K562 (cell line): ENCODE measurements around the gene GLRA1. TPM values are rescaled to one million over a fixed set of nuclear protein-coding genes. Genes with fewer than 3 reads are reported as not detected.
"Not testable (repeated sequence)": the region's sequence is repeated elsewhere in the genome, so short reads cannot be mapped to it uniquely, and the experiment has no call there.

Experiments used
- ATAC-seq: fragments of 200-7000 bp; cut with Tn5 transposase; 3 replicates; pipeline ENCODE4 v1.9.1; 2020; ENCODE audit warnings: moderate library complexity
- BruUV-seq: library from RNA; stranded (reverse); fragments of 400-500 nt; replicated peaks from 2 replicates; lab custom pipeline; 2021; lab: Mats Ljungman, UMichigan
- CTCF ChIA-PET: fragments of 300-600 bp; formaldehyde crosslinking; extraction: SDS; loops from one replicate; lab custom pipeline; 2021; ENCODE audit warnings: low intra/inter-chr PET ratio; lab: Yijun Ruan, JAX
- POLR2A ChIA-PET: fragments of 300-600, 350-650 bp; sonication (Branson Sonifier 250); formaldehyde crosslinking; extraction: SDS; loops from one replicate; lab custom pipeline; 2021; ENCODE audit warnings: antibody characterized with exemption, inconsistent platforms; lab: Yijun Ruan, JAX
- DNase-seq, 4 experiments: peaks; one replicate each; pipeline versions ENCODE4 v3.0.0 to v3.0.0-alpha.2; 2011 to 2018; ENCODE audit warnings: low spot score in 3 of 4, mixed read lengths in 3 of 4; ENCODE audit errors: extremely low read depth in 1 of 4
- FAIRE-seq: peaks from 2 replicates; lab custom pipeline; 2011; peaks lifted over from hg19 to GRCh38; lab: Jason Lieb, UNC
- H2AFZ ChIP-seq: 2 replicates; pipeline ENCODE4 v1.6.0; 2011; ENCODE audit warnings: low read depth, low read length, control low read depth, inconsistent platforms
- H3K27ac ChIP-seq: fragments of 200-600 bp; 3 replicates; pipeline ENCODE4 v1.8.0; 2011; ENCODE audit warnings: low read depth, mild to moderate bottlenecking, control low read depth, inconsistent platforms, low read length, moderate library complexity, mixed read lengths; ENCODE audit errors: extremely low read depth
- H3K27me3 ChIP-seq, 2 experiments: fragments of 300-600 bp in 1 of 2; 2 replicates in 1 of 2; 3 replicates in 1 of 2; pipeline versions ENCODE4 v1.6.0 to v1.8.0; 2011; ENCODE audit warnings: inconsistent platforms in 2 of 2, low read length in 2 of 2, mild to moderate bottlenecking in 1 of 2, mixed read lengths in 1 of 2, moderate library complexity in 1 of 2; ENCODE audit not compliant: control insufficient read depth in 2 of 2, insufficient read depth in 2 of 2
- H3K36me3 ChIP-seq: fragments of 300-600 bp; 3 replicates; pipeline ENCODE4 v1.8.0; 2011; ENCODE audit warnings: mild to moderate bottlenecking, low read length, inconsistent platforms; ENCODE audit not compliant: control insufficient read depth, insufficient read depth
- H3K4me1 ChIP-seq, 2 experiments: fragments of 200-600 bp in 1 of 2; replicated peaks in 1 of 2; 2 replicates in 1 of 2; 3 replicates in 1 of 2; pipeline versions ENCODE4 v1.5.1 to v1.8.0; 2011; ENCODE audit warnings: inconsistent platforms in 2 of 2, low read length in 2 of 2, mild to moderate bottlenecking in 1 of 2, mixed read lengths in 1 of 2, moderate library complexity in 1 of 2; ENCODE audit not compliant: control insufficient read depth in 2 of 2, insufficient read depth in 2 of 2
- H3K4me2 ChIP-seq: 2 replicates; pipeline ENCODE4 v1.6.1; 2011; ENCODE audit warnings: low read length, control low read depth, inconsistent platforms, mixed read lengths; ENCODE audit not compliant: insufficient read depth
- H3K4me3 ChIP-seq: fragments of 200-600 bp; sonication (generic), shearing (Covaris generic); 2 replicates; pipeline ENCODE4 v1.5.1; 2016; ENCODE audit warnings: control low read depth, inconsistent platforms
- H3K79me2 ChIP-seq: fragments of 200-600 bp; 3 replicates; pipeline ENCODE4 v1.8.0; 2011; ENCODE audit warnings: low read length, inconsistent platforms; ENCODE audit not compliant: control insufficient read depth, insufficient read depth
- H3K9ac ChIP-seq, 2 experiments: 2 replicates each; pipeline versions ENCODE4 v1.6.0 to v1.6.1; 2011; ENCODE audit warnings: low read depth in 2 of 2, low read length in 2 of 2, control low read depth in 1 of 2, inconsistent platforms in 1 of 2, mild to moderate bottlenecking in 1 of 2, mixed read lengths in 1 of 2; ENCODE audit not compliant: insufficient read depth in 1 of 2
- H3K9me1 ChIP-seq: one replicate; pipeline ENCODE4 v1.6.0; 2011; ENCODE audit warnings: inconsistent platforms, mild to moderate bottlenecking, low read length, moderate library complexity; ENCODE audit not compliant: control insufficient read depth, insufficient read depth
- H3K9me3 ChIP-seq: replicated peaks from 2 replicates; pipeline ENCODE4 v1.5.1; 2011; ENCODE audit warnings: low read depth, low read length, inconsistent platforms; ENCODE audit not compliant: control insufficient read depth, insufficient read depth
- H4K20me1 ChIP-seq: replicated peaks from 2 replicates; pipeline ENCODE4 v1.6.1; 2011; ENCODE audit warnings: low read length, inconsistent platforms, mixed read lengths; ENCODE audit not compliant: control insufficient read depth, insufficient read depth
- NFIC ChIP-seq: fragments of 450-650 bp; IDR thresholded peaks from 2 replicates; pipeline ENCODE4 v1.6.1; 2017; ENCODE audit warnings: mild to moderate bottlenecking, inconsistent platforms
- NFIX ChIP-seq: fragments of 250-450 bp; sonication (Bioruptor Pico); IDR thresholded peaks from 2 replicates; pipeline ENCODE4 v1.4.0; 2020; ENCODE audit warnings: low read depth, mild to moderate bottlenecking, moderate library complexity
- ZNF41 ChIP-seq: fragments of 250-450 bp; sonication (Bioruptor Pico); conservative IDR thresholded peaks from 2 replicates; pipeline ENCODE4 v1.4.0; 2020; ENCODE audit warnings: mild to moderate bottlenecking
- WGBS: fragments of 100-300 bp; shearing (Covaris generic); methylation state at CpG from one replicate; pipeline ENCODE4 v1.1.6; 2016; ENCODE audit warnings: low coverage, mixed read lengths; ENCODE audit not compliant: insufficient coverage; ENCODE audit errors: missing lambda C conversion rate; 5-methylcytosine and 5-hydroxymethylcytosine counted together
- in situ Hi-C: fragments of 300-500 bp; cut with MboI; formaldehyde crosslinking; loops from 4 replicates; pipeline ENCODE4 v1.15.0; 2018; ENCODE audit warnings: inconsistent platforms, mixed read lengths
- intact Hi-C: fragments of 100-400 bp; cut with micrococcal nuclease; formaldehyde crosslinking; loops from 2 replicates; pipeline ENCODE4 v1.14.2; 2022
- polyA plus RNA-seq, 8 experiments: library from polyadenylated mRNA; depleted of rRNA in 4 of 8; stranded (reverse) in 5 of 8; unstranded in 3 of 8; fragments of >200 nt; fragmentation: Nextera tagmentation in 2 of 8; fragmentation: Illumina TruSeq in 1 of 8; extraction: Ambion mirVana in 2 of 8; extraction: Trizol in 1 of 8; gene quantifications; 2 replicates each; pipeline versions ENCODE4 v1.2.1 to v1.2.3, GENCODE V29; 2011 to 2014; ENCODE audit warnings: inconsistent platforms in 1 of 8, missing spikeins in 1 of 8
- total RNA-seq, 7 experiments: library from RNA; depleted of rRNA in 6 of 7; stranded (reverse); fragments of >200 nt in 6 of 7; fragmentation: Illumina TruSeq in 2 of 7; extraction: Trizol in 2 of 7; gene quantifications; 2 replicates each; pipeline versions ENCODE4 v1.2.1 to v1.2.3, GENCODE V29; 2011 to 2021; ENCODE audit warnings: low replicate concordance in 1 of 7

The GLRA1 gene
- total and polyA plus RNA-seq, 9 of the 15 experiments (the other 6 are each of a cell fraction or from before 2014, with no cell fraction given): not detected

GRCh38 chr5:151893485-151893884, 31.2 kb downstream of the GLRA1 start:
- H3K9me1 ChIP-seq, H3K9me3 ChIP-seq, H3K4me3 ChIP-seq, FAIRE-seq, ATAC-seq, POLR2A ChIA-PET, in situ Hi-C loops, H4K20me1 ChIP-seq, CTCF ChIA-PET, DNase-seq, H3K27me3 ChIP-seq, BruUV-seq, H2AFZ ChIP-seq, H3K79me2 ChIP-seq, intact Hi-C loops, H3K9ac ChIP-seq, H3K4me1 ChIP-seq, H3K27ac ChIP-seq, H3K4me2 ChIP-seq, H3K36me3 ChIP-seq: not testable (repeated sequence)
- 5% methylated on average over 2 of the region's 2 CpGs for WGBS

DNA sequence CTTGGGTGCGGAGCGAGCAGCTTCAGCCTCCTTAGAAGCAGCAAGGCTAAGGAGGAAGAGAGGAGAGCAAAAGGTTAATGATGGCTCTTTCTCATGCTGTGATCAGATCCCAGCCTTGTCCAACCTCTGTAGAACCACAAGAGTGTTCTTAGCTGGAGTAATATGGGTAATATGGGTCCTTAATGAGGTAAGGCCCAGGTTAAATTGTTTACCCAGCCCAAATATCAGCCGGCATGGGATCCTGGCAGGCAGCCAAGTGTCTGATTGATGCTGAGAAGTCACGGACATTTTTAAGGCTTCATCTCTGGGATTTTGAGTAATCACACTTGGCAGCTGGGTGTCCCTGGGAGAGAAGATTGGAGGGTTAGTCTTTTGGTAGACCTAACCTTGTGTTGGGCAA, 32.3 kb downstream of the GLRA1 start:
- no peak overlapping the region for H3K27ac ChIP-seq
- no peaks in the 10 kb centered on the region for H3K36me3 ChIP-seq
- H3K27me3 ChIP-seq: no peaks in the 10 kb centered on the region
- FAIRE-seq: no peak
- no TSS peak for BruUV-seq
- no peaks in the 10 kb centered on the region for H4K20me1 ChIP-seq
- DNase-seq: peak in 1 of 4 experiments; percentile 6
- POLR2A ChIA-PET: interaction anchor here (0.6 kb wide), 1 partner anchor 20 kb away, joined by 3 read pairs; no protein-coding TSS in a partner anchor
- H3K4me3 ChIP-seq: no peak overlapping the region
- no peaks in the 10 kb centered on the region for H3K79me2 ChIP-seq
- no peaks in the 10 kb centered on the region for H3K4me1 ChIP-seq
- intact Hi-C loops: no loop called here
- H3K9ac ChIP-seq: no peak overlapping the region
- TF ChIP-seq NFIC (peak; percentile 89), NFIX (peak; percentile 51; the same call in 1 of the 2 replicates), ZNF41 (CRISPR knock-in tag) (no peak)
- TF ChIP-seq, all 486 proteins: peak for 2
- Histone ChIP-seq H2AFZ (no peak overlapping the region), H3K9me3 (no peaks in the 10 kb centered on the region), H3K4me2 (no peak overlapping the region), H3K9me1 (no peaks in the 10 kb centered on the region)
- no peak for ATAC-seq
- in situ Hi-C loops: no loop called here
- WGBS: 7% methylated on average over 4 of the region's 4 CpGs
- CTCF ChIA-PET: no interaction called here
